ENCODE measurements around the gene PLXNC1.

- TF ChIP-seq SP1 (IDR thresholded peaks at IDR 0.05), result no peak
- no peak for TF ChIP-seq ZNF384 (IDR thresholded peaks at IDR 0.05)
- TF ChIP-seq PKNOX1 (IDR thresholded peaks at IDR 0.05), result no peak
- TF ChIP-seq NFRKB (IDR thresholded peaks at IDR 0.05), result no peak
- no peak for TF ChIP-seq L3MBTL2 (conservative IDR thresholded peaks at IDR 0.05)
- TF ChIP-seq SUZ12 (IDR thresholded peaks at IDR 0.05), result no peak
- no peak for TF ChIP-seq FOXM1 (IDR thresholded peaks at IDR 0.05; ENCODE audit: borderline replicate concordance)
- no peak for TF ChIP-seq CTBP1 (IDR thresholded peaks at IDR 0.05; ENCODE audit: borderline replicate concordance)
- TF ChIP-seq HDGF (IDR thresholded peaks at IDR 0.05; ENCODE audit: borderline replicate concordance), result no peak
- TF ChIP-seq LEF1 (IDR thresholded peaks at IDR 0.05; ENCODE audit: borderline replicate concordance), result no peak
- no peak for TF ChIP-seq ARNT (IDR thresholded peaks at IDR 0.05)
- TF ChIP-seq FOXK2 (IDR thresholded peaks at IDR 0.05), result no peak
Measured at GRCh38 chr12:94255428-94255827, 107.1 kb downstream of the PLXNC1 start.
